PC-9 (cell line): ENCODE results near the gene FEV. TPM values are rescaled to one million over a fixed set of nuclear protein-coding genes. Genes with fewer than 3 reads are reported as not detected.

Source experiments
- BruUV-seq: library from RNA; stranded (reverse); fragments of 400-500 nt; replicated peaks from 2 replicates; lab custom pipeline; 2021; lab: Mats Ljungman, UMichigan
- CTCF ChIA-PET: fragments of 300-600 bp; sonication (Branson Sonifier 250); formaldehyde crosslinking; loops from one replicate; lab custom pipeline; 2022; ENCODE audit warnings: antibody characterized with exemption; lab: Charles Lee
- POLR2A ChIA-PET: fragments of 300-600 bp; sonication (Branson Sonifier 250); formaldehyde crosslinking; loops from one replicate; lab custom pipeline; 2022; ENCODE audit warnings: antibody characterized with exemption; ENCODE audit not compliant: unreplicated experiment; lab: Charles Lee
- DNase-seq, 2 experiments: peaks; one replicate each; pipeline versions ENCODE4 v3.0.0 to v3.0.0-alpha.2; 2015 to 2022; ENCODE audit warnings: mixed read lengths in 1 of 2
- H2AFZ ChIP-seq: fragments of 200-600 bp; sonication (generic); 2 replicates; pipeline ENCODE4 v1.8.1; 2017; ENCODE audit warnings: antibody characterized with exemption
- H3F3A ChIP-seq: fragments of 200-600 bp; sonication (generic); 2 replicates; pipeline ENCODE4 v1.8.1; 2017; ENCODE audit warnings: antibody characterized with exemption, mild to moderate bottlenecking, low read depth; ENCODE audit not compliant: insufficient read depth
- H3K27ac ChIP-seq: fragments of 200-600 bp; sonication (generic); 2 replicates; pipeline ENCODE4 v1.6.1; 2016; ENCODE audit warnings: mixed run types
- H3K27me3 ChIP-seq: fragments of 200-600 bp; sonication (generic); 2 replicates; pipeline ENCODE4 v1.6.1; 2016; ENCODE audit warnings: low read depth, mixed run types; ENCODE audit not compliant: insufficient read depth
- H3K36me3 ChIP-seq: fragments of 200-600 bp; sonication (generic); 2 replicates; pipeline ENCODE4 v1.6.1; 2016; ENCODE audit warnings: low read depth, mixed run types
- H3K4me1 ChIP-seq: fragments of 200-600 bp; sonication (generic); replicated peaks from 2 replicates; pipeline ENCODE4 v1.6.1; 2016; ENCODE audit warnings: mixed run types; ENCODE audit not compliant: insufficient read depth
- H3K4me2 ChIP-seq: fragments of 200-600 bp; sonication (generic); 2 replicates; pipeline ENCODE4 v1.6.1; 2017; ENCODE audit warnings: mixed run types
- H3K4me3 ChIP-seq: fragments of 200-600 bp; sonication (generic); 2 replicates; pipeline ENCODE4 v1.6.1; 2016; ENCODE audit warnings: mixed run types
- H3K79me2 ChIP-seq: fragments of 200-600 bp; sonication (generic); 2 replicates; pipeline ENCODE4 v1.6.1; 2017; ENCODE audit warnings: low read depth, mixed run types
- H3K9me2 ChIP-seq: fragments of 200-600 bp; sonication (generic); 2 replicates; pipeline ENCODE4 v1.8.1; 2017; ENCODE audit warnings: mild to moderate bottlenecking; ENCODE audit not compliant: insufficient read depth
- H3K9me3 ChIP-seq: fragments of 200-600 bp; sonication (generic); 2 replicates; pipeline ENCODE4 v1.8.1; 2016; ENCODE audit warnings: low read depth; ENCODE audit not compliant: insufficient read depth
- H4K20me1 ChIP-seq: fragments of 200-600 bp; sonication (generic); 2 replicates; pipeline ENCODE4 v1.8.1; 2017; ENCODE audit not compliant: insufficient read depth
- CTCF ChIP-seq: fragments of 200-600 bp; sonication (generic); conservative IDR thresholded peaks from 2 replicates; pipeline ENCODE4 v1.6.1; 2017; ENCODE audit warnings: mixed run types, antibody characterized with exemption, mild to moderate bottlenecking, moderate library complexity
- EZH2 ChIP-seq: fragments of 200-600 bp; sonication (generic); IDR thresholded peaks from 2 replicates; pipeline ENCODE4 v1.8.0; 2017; ENCODE audit warnings: antibody characterized with exemption, low read depth
- intact Hi-C: fragments of 100-400 bp; cut with micrococcal nuclease; formaldehyde crosslinking; loops from one replicate; pipeline ENCODE4 v1.10.0; 2022; ENCODE audit not compliant: unreplicated experiment
- total RNA-seq: library from RNA; stranded (reverse); gene quantifications from 2 replicates; pipeline ENCODE4 v1.2.3, GENCODE V29; 2021

FEV gene
- total RNA-seq, 1 experiment from 2014 or later: not detected

GRCh38 chr2:219025637-219026585 lies 40.9 kb upstream of the FEV start:
- no peak overlapping the region for H3K4me2 ChIP-seq
- no peaks in the 10 kb centered on the region for H3K9me3 ChIP-seq
- no peak overlapping the region for H3K4me3 ChIP-seq
- no peaks in the 10 kb centered on the region for H4K20me1 ChIP-seq
- H3F3A ChIP-seq: no peaks in the 10 kb centered on the region
- no peaks in the 10 kb centered on the region for H3K79me2 ChIP-seq
- H3K9me2 ChIP-seq: no peaks in the 10 kb centered on the region
- no peaks in the 10 kb centered on the region for H3K36me3 ChIP-seq
- ChIA-PET POLR2A (no interaction called here), CTCF (interaction anchor here (0.6 kb wide), 1 partner anchor 21 kb away, joined by 4 read pairs; no protein-coding TSS in a partner anchor)
- no peak for TF ChIP-seq CTCF
- TF ChIP-seq EZH2: no peak
- no peak overlapping the region for H2AFZ ChIP-seq
- no TSS peak for BruUV-seq
- intact Hi-C loops: no loop called here
- H3K4me1 ChIP-seq: no peaks in the 10 kb centered on the region
- H3K27me3 ChIP-seq: peaks cover 50% of the 10 kb centered on the region
- no peak for DNase-seq
- H3K27ac ChIP-seq: no peak overlapping the region

- Histone ChIP-seq H2AFZ (no peak overlapping the region), H3K9me2 (no peaks in the 10 kb centered on the region), H3K27me3 (peaks cover 51% of the 10 kb centered on the region), H3K27ac (no peak overlapping the region), H3K4me2 (no peak overlapping the region), H3F3A (no peaks in the 10 kb centered on the region), H3K4me3 (no peak overlapping the region), H3K9me3 (no peaks in the 10 kb centered on the region), H4K20me1 (no peaks in the 10 kb centered on the region), H3K4me1 (no peaks in the 10 kb centered on the region), H3K79me2 (no peaks in the 10 kb centered on the region), H3K36me3 (no peaks in the 10 kb centered on the region)
- no peak for DNase-seq
- POLR2A ChIA-PET: no interaction called here
- intact Hi-C loops: no loop called here
- CTCF ChIA-PET: no interaction called here
- no peak for TF ChIP-seq EZH2
- TF ChIP-seq CTCF: no peak
- BruUV-seq: no TSS peak
Observed at GRCh38 chr2:219024059-219024458, 39.1 kb upstream of the FEV start.

- BruUV-seq: no TSS peak
- no peaks in the 10 kb centered on the region for H3K36me3 ChIP-seq
Observed at GRCh38 chr2:219023045-219023605, 38.1 kb upstream of the FEV start.

More at GRCh38 chr2:219023045-219023605, 38.1 kb upstream of the FEV start:
- no peak overlapping the region for H2AFZ ChIP-seq
- no peak overlapping the region for H3K27ac ChIP-seq
- ChIA-PET CTCF (no interaction called here), POLR2A (no interaction called here)
- H3K79me2 ChIP-seq: no peaks in the 10 kb centered on the region
- H3K9me2 ChIP-seq: no peaks in the 10 kb centered on the region
- no peak for DNase-seq
- H3F3A ChIP-seq: no peaks in the 10 kb centered on the region
- no peaks in the 10 kb centered on the region for H4K20me1 ChIP-seq
- TF ChIP-seq CTCF (no peak), EZH2 (no peak)
- intact Hi-C loops: no loop called here
- no peak overlapping the region for H3K4me3 ChIP-seq
- peaks cover 60% of the 10 kb centered on the region for H3K27me3 ChIP-seq
- no peak overlapping the region for H3K4me2 ChIP-seq
- H3K9me3 ChIP-seq: no peaks in the 10 kb centered on the region
- H3K4me1 ChIP-seq: no peaks in the 10 kb centered on the region
